Measurements from ENCODE around the gene KLF8.
"Not testable (repeated sequence)": the region's sequence is repeated elsewhere in the genome, so short reads cannot be mapped to it uniquely, and the experiment has no call there.

The KLF8 gene

DNA sequence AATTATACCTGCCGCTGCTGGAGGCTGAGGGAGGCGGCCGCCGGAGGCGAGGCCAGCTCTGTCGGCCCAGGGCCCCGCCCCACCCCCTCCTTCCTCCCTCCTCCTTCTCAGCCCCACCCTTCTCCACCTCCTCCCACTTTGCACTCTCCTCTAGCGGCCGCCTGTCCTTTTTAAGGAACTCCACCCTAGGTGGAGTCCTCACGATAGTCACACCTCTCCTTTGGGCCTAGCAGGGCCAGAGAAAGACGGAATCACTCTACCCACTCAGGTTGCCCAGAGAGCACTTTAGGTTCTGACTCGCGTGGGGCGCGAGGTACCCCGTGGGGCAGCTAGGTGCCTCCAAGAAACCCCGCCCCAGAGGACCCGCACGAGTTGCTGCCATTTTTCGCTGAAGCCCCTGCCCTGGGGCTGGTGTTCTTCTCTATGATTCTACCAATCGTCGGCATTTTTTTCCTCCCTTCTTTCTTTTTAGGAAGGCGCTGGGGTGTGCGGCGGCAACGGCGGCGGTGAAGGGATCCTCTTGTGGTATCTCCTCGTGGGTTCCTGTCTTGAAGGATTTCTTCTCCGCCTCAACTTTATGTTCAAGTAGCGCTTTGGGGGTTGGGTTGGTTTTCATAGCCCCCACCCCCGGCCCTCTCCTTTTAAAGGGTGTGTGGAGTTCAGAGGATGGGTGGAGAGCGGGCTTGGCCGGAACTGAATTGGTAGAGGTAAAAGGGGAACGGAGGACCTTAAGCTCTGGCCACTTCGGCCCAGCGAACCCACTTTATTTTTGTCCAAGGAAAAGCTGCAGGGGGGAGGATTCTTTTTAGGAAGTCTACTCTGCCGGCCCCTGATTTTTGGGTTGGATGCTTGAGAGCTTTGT is at the start of gene KLF8:
Gene KLF8, plus strand, starts transcription at position 136 of the 862 bp plus-strand sequence. CDS start 979 bp downstream, outside the sequence.
- DNase-seq: peak; percentile 63

- not testable (repeated sequence) for DNase-seq
Observed at GRCh38 chrX:56206945-56207344, 25.2 kb upstream of the KLF8 start.

GRCh38 chrX:56211701-56212100 is 20.5 kb upstream of the KLF8 start:
- no peak for DNase-seq

- DNase-seq: no peak
Observed at GRCh38 chrX:56216332-56216731, 15.8 kb upstream of the KLF8 start.

DNA sequence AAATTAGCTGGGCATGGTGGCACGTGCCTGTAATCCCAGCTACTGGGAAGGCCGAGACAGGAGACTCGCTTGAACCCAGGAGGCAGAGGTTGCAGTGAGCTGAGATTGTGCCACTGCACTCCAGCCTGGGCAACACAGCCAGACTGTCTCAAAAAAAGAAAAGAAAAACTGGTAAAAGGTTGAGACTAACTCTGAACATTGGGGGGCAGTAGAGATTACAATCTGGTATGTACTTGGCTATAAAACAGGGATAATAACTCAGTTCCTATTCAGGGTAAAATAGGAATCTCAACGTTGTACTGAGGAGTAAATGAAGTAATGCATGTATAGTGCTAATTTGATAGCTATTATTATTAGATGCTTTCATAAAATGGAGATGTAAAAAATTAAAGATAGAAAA is 12.5 kb upstream of the KLF8 start:
- no peak for DNase-seq

DNA sequence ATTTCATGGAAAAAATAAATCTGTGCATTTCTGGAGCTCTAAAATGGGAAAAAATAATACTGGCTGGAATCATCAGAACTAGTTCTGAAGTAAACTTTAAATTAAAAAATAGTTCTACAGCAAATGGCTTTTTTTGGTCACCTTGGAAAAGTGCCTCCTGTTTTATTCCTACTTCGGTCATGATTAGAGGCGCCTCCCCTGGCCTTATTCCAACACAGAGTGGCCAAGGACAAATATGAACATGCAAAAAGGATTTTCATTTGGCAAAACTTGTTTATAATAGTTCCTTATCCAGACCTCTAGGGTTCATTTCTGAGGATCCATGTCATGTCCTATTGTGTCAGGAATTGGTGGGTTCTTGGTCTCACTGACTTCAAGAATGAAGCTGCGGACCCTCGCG is 11.1 kb upstream of the KLF8 start:
- DNase-seq: no peak

- DNase-seq: no peak
Observed at GRCh38 chrX:56222473-56223000, 9.6 kb upstream of the KLF8 start.

DNA sequence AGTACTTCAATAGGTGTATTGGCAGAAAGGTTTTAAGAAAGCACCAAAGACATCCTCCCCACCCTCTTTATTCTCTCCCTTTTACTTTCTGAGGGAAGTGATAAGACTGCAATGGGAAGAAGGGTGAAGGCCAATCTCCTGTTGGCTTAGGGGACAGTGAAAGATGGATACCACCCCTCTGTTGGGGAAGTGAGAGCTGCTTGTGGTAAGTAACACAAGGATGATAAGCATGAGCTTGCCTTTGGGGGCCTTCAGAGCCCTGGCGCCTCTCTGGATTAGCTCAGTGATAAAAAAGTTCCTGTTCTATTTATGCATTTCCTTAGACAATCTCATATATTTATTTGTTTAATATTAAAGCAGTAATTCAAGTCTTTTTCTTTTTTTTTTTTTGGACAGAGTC is 5.2 kb upstream of the KLF8 start:
- no peak for DNase-seq

- no peak for DNase-seq
Observed at GRCh38 chrX:56228914-56229313, 3.2 kb upstream of the KLF8 start.

DNA sequence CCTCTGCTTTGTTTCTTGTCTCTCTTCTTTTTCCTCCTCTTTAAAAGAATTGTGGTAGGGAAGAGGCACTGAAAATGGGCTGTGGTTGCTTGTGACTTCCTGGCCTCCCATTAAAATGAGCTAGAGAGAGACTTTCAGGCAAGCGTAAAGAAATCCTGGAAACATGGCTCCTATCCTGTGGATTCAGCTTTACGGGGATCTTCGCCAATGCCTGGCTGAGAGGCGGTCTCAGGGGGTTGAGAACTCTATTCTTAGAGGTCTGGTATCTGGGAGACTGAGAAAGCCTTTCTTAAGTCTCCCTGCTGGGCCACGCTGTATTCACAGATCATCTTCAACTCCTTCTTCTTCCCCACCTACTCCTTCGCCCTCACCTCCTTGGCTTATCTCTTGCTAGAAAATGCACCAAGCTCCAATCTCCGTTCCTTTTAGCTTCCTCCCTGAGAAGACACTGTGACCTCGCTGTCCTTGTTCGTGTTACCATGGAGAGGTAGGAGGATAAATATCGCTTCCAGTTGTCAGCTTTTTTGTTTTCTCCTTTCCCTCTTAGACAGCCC is 542 bp upstream of the KLF8 start:
- DNase-seq: no peak

DNA sequence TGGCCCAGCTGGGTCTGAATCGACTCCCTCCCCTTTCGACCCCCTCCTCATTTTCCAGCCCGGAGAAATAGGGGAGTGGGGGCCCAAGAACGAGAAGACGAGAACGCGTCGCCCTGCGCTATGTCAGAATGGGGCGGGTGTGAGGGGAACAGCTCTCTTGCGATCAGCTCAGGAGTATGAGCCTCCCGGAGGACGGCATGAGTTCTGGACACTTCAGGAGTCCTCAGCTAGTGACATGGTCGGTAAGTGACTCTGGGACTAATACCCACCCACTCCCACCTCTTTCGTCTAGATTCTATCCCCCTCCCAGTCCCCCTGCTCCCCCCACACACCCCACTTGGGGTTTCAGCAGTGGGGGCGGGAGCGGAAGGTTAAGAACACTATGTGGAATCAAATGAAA is 944 bp downstream of the KLF8 start:
- no peak for DNase-seq

GRCh38 chrX:56233682-56234081 is 1.5 kb downstream of the KLF8 start:
- DNase-seq: peak; percentile 23

DNA sequence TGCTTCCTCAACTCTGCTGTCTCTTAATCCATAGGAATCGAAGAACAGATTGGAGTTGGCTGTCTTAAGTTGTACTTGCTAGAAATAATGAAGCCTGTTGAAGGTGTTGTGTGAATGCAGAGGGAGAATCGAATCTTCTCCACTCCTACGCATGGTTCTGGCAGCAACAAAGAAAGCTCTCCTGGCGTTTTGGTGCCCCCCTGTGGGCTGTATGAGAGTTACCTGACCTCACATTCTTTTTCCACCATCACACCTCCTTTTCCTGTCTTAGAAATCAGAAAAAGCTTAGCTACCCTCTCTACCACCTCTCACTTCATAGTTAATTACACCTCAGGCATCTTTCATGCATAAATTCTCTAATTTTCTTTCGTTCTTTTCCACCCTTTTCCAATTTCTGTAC is 16.3 kb downstream of the KLF8 start:
- DNase-seq: peak; percentile 69

- no peak for DNase-seq
Observed at GRCh38 chrX:56253832-56254703, 21.9 kb downstream of the KLF8 start.

- DNase-seq: no peak
Observed at GRCh38 chrX:56268888-56269287, 36.7 kb downstream of the KLF8 start.

DNA sequence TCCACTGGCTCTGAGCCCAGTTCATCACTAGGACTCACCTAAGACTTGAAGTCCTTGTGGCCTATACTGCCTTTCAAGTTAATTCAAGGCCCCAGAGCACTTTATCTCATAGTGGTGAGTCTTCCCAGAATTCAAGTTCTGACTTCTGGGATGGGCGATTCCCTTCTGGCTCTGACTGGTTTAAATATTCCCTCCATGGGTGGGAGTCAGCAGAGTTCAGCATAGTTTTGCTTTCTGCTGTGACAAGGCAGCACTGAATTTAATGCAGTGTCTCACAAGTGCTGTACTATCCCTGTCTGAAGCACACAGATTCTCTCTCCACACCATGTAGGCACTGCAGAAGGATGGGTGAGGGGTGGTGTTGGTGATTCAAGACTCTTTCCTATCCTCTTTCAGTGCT is 46.5 kb downstream of the KLF8 start:
- DNase-seq: no peak

DNA sequence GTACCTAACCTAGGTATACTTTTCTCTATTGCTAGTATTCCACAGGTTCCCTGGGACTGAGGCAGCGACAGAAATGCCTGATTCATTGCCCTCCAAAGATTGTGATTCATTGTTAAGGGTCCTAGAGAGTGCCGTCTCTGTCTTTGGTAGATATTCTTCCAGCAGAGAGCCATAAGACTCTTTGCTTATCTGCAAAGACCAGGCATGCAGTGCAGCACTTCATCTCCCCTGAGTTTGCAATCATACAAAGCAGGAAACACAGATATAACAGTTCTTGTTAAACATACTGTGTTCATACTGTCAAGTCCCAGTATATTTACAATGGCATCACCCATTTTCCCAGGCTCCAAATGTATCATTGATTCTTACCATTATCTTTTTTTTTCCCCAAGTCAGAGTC is 47.7 kb downstream of the KLF8 start:
- DNase-seq: no peak

GRCh38 chrX:56281789-56282188 is 49.6 kb downstream of the KLF8 start:
- peak; percentile 32 for DNase-seq

- DNase-seq: no peak
Observed at GRCh38 chrX:56284269-56284668, 52.1 kb downstream of the KLF8 start.

DNA sequence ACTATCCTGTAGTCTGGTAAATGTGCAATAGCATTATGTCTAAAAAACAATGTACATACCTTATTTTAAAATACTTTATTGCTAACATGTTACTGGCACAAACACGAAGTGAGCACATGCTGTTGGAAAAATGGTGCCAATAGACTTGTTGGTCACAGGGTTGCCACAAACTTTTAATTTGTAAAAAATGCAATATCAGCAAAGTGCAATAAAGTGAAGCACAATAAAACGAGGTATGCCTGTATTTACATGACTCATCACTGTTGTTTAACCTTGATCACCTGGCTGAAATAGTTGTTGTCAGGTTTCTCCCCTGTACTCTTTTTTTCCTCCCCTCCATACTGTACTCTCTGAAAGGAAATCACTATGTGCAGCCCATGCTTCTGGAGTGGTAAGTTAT is 56.5 kb downstream of the KLF8 start:
- DNase-seq: no peak

DNA sequence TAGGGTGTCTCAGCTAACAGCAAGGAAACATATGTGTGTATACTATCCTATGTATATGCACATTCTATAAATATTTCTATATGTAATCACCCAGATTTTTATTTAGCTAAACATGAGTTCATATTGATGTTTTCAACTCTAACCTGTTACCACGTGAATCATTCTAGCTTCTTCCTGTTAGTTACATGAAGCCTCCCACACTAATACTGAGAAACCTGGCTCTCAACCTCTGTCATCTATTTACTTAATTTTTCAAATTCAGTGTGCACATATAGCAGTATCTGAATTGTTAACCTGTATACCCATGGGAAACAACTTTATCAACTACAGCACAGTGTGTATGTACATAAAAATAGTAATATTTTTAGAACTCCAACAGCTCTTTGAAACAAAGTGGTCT is 57.3 kb downstream of the KLF8 start:
- no peak for DNase-seq

DNA sequence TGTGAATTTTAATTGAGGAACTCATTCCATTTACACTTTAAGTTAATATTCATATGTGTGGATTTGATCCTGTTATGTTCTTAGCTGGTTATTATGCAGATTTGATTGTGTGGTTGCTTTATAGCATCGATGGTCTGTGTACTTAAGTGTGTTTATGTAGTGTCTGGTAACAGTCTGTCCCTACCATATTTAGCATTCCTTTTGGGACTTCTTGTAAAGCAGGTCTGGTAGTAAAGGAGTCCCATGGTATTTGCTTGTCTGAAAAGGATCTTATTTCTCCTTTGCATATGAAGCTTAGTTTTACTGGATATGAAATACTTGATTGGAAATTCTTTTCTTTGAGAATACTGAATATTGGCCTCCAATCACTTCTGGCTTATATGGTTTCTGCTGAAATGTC is 76.6 kb downstream of the KLF8 start:
- DNase-seq: no peak

- no peak for DNase-seq
Observed at GRCh38 chrX:56309881-56310280, 77.7 kb downstream of the KLF8 start.
